HCT116 (cell line): ENCODE measurements around the gene ANTKMT. TPM values are rescaled to one million over a fixed set of nuclear protein-coding genes. Genes with fewer than 3 reads are reported as not detected.
A peak's percentile ranks its signal among the peaks of the same experiment; 100 is the strongest.

Source experiments
- ATAC-seq: fragments of 200-7000 bp; cut with Tn5 transposase; 2 replicates; pipeline ENCODE4 v1.9.1; 2020; ENCODE audit warnings: mild to moderate bottlenecking, moderate library complexity
- BruUV-seq: library from RNA; stranded (reverse); fragments of 400-500 nt; replicated peaks from 2 replicates; lab custom pipeline; 2021; lab: Mats Ljungman, UMichigan
- CTCF ChIA-PET: fragments of 300-600 bp; sonication (Branson Sonifier 250); formaldehyde crosslinking; loops from one replicate; lab custom pipeline; 2021; ENCODE audit warnings: antibody characterized with exemption; lab: Charles Lee
- POLR2A ChIA-PET: fragments of 300-600, 350-600 bp; sonication (Branson Sonifier 250); formaldehyde crosslinking; loops from one replicate; lab custom pipeline; 2021; ENCODE audit warnings: antibody characterized with exemption; lab: Charles Lee
- RAD21 ChIA-PET, 2 experiments: fragments of 300-600 bp; sonication (Branson Sonifier 250); formaldehyde crosslinking; loops; one replicate each; lab custom pipeline; 2023; ENCODE audit warnings: low total read pairs in 2 of 2; ENCODE audit not compliant: uncharacterized antibody in 2 of 2, unreplicated experiment in 2 of 2, low non-redundant PET in 1 of 2; lab: Charles Lee
- DNase-seq: peaks from one replicate; pipeline ENCODE4 v3.0.0-alpha.2; 2010; ENCODE audit warnings: low read depth, low spot score
- H2AFZ ChIP-seq: fragments of 200-600 bp; shearing (Covaris generic), sonication (generic); 2 replicates; pipeline ENCODE4 v1.6.1; 2017; ENCODE audit warnings: low read depth, mixed run types, mixed read lengths, antibody characterized with exemption, low read length; ENCODE audit not compliant: poor library complexity, severe bottlenecking
- H3K27ac ChIP-seq: 2 replicates; pipeline ENCODE4 v1.5.1; 2012; ENCODE audit warnings: low read depth, low read length
- H3K27me3 ChIP-seq: fragments of 200-600 bp; sonication (generic); 2 replicates; pipeline ENCODE4 v1.6.1; 2016; ENCODE audit warnings: mixed run types, low read length, mixed read lengths; ENCODE audit not compliant: insufficient read depth
- H3K36me3 ChIP-seq, 2 experiments: fragments of 200-500 bp in 1 of 2; fragments of 200-600 bp in 1 of 2; sonication (Bioruptor generic) in 1 of 2; sonication (generic) in 1 of 2; 2 replicates each; pipeline versions ENCODE4 v1.5.1 to v1.6.1; 2014 to 2016; ENCODE audit warnings: low read length in 2 of 2, inconsistent platforms in 1 of 2, mixed read lengths in 1 of 2, mixed run types in 1 of 2; ENCODE audit not compliant: insufficient read depth in 2 of 2, control insufficient read depth in 1 of 2
- H3K4me1 ChIP-seq, 2 experiments: fragments of 200-600 bp in 1 of 2; sonication (generic) in 1 of 2; 2 replicates each; pipeline versions ENCODE4 v1.5.1 to v1.6.1; 2012 to 2017; ENCODE audit warnings: low read length in 2 of 2, inconsistent platforms in 1 of 2, mild to moderate bottlenecking in 1 of 2, mixed read lengths in 1 of 2, mixed run types in 1 of 2, moderate library complexity in 1 of 2; ENCODE audit not compliant: insufficient read depth in 2 of 2, control insufficient read depth in 1 of 2
- H3K4me2 ChIP-seq: fragments of 200-600 bp; sonication (generic); 2 replicates; pipeline ENCODE4 v1.6.1; 2017; ENCODE audit warnings: mixed run types, low read length, mixed read lengths
- H3K4me3 ChIP-seq, 2 experiments: fragments of 200-600 bp in 1 of 2; sonication (generic) in 1 of 2; replicated peaks in 1 of 2; 2 replicates each; pipeline ENCODE4 v1.5.1; 2011 to 2016; ENCODE audit warnings: low read length in 2 of 2, control low read depth in 1 of 2, low read depth in 1 of 2, mild to moderate bottlenecking in 1 of 2, mixed read lengths in 1 of 2, mixed run types in 1 of 2
- H3K79me2 ChIP-seq: fragments of 200-600 bp; sonication (generic); 2 replicates; pipeline ENCODE4 v1.6.1; 2017; ENCODE audit warnings: mild to moderate bottlenecking, mixed run types, low read length, moderate library complexity, mixed read lengths; ENCODE audit not compliant: insufficient read depth
- H3K9ac ChIP-seq: fragments of 200-600 bp; sonication (generic); 2 replicates; pipeline ENCODE4 v1.6.1; 2016; ENCODE audit warnings: low read length, mixed read lengths
- H3K9me2 ChIP-seq: fragments of 200-600 bp; sonication (generic), shearing (Covaris generic); 2 replicates; pipeline ENCODE4 v1.6.1; 2017; ENCODE audit warnings: mixed run types, mild to moderate bottlenecking, moderate library complexity; ENCODE audit not compliant: insufficient read depth
- H3K9me3 ChIP-seq, 2 experiments: fragments of 200-500 bp in 1 of 2; fragments of 200-600 bp in 1 of 2; sonication (Bioruptor generic) in 1 of 2; sonication (generic) in 1 of 2; 2 replicates each; pipeline ENCODE4 v1.6.1; 2014 to 2017; ENCODE audit warnings: low read length in 2 of 2, mixed read lengths in 2 of 2, inconsistent platforms in 1 of 2, low read depth in 1 of 2, mild to moderate bottlenecking in 1 of 2, mixed run types in 1 of 2, moderate library complexity in 1 of 2; ENCODE audit not compliant: control insufficient read depth in 1 of 2, insufficient read depth in 1 of 2
- H4K20me1 ChIP-seq: fragments of 200-600 bp; sonication (generic), shearing (Covaris generic); 2 replicates; pipeline ENCODE4 v1.6.1; 2017; ENCODE audit warnings: mixed run types, mild to moderate bottlenecking, moderate library complexity; ENCODE audit not compliant: insufficient read depth
- CTCF ChIP-seq, 3 experiments: fragments of 200-600 bp in 1 of 3; sonication (generic) in 1 of 3; IDR thresholded peaks in 2 of 3; conservative IDR thresholded peaks in 1 of 3; 2 replicates each; pipeline ENCODE4 v1.5.1; 2012 to 2017; ENCODE audit warnings: low read depth in 2 of 3, low read length in 2 of 3, antibody characterized with exemption in 1 of 3, borderline replicate concordance in 1 of 3, control low read depth in 1 of 3, mild to moderate bottlenecking in 1 of 3, mixed read lengths in 1 of 3, mixed run types in 1 of 3, moderate library complexity in 1 of 3; ENCODE audit not compliant: insufficient read depth in 1 of 3
- JUND ChIP-seq: IDR thresholded peaks from 2 replicates; pipeline ENCODE4 v1.6.1; 2012
- REST ChIP-seq: IDR thresholded peaks from 2 replicates; pipeline ENCODE4 v1.6.1; 2012; ENCODE audit warnings: low read depth
- SP1 ChIP-seq: IDR thresholded peaks from 2 replicates; pipeline ENCODE4 v1.6.1; 2012; ENCODE audit warnings: low read depth
- SRF ChIP-seq: IDR thresholded peaks from 2 replicates; pipeline ENCODE4 v1.6.1; 2012; ENCODE audit warnings: low read depth
- TCF7L2 ChIP-seq: IDR thresholded peaks from 2 replicates; pipeline ENCODE4 v1.7.0; 2011; ENCODE audit warnings: borderline replicate concordance, inconsistent platforms; ENCODE audit not compliant: insufficient read depth, insufficient read length; ENCODE audit errors: extremely low read depth
- YY1 ChIP-seq: IDR thresholded peaks from 2 replicates; pipeline ENCODE4 v1.6.1; 2011; ENCODE audit warnings: low read length, low read depth, moderate library complexity, mild to moderate bottlenecking; ENCODE audit not compliant: insufficient replicate concordance; ENCODE audit errors: extremely low read depth
- ZFX ChIP-seq: fragments of 450-650 bp; IDR thresholded peaks from 2 replicates; pipeline ENCODE4 v1.6.1; 2017
- intact Hi-C: fragments of 100-400 bp; cut with micrococcal nuclease; formaldehyde crosslinking; loops from 2 replicates; pipeline ENCODE4 v1.10.0; 2022
- total RNA-seq: library from RNA; stranded (reverse); gene quantifications from one replicate; pipeline ENCODE4 v1.2.1, GENCODE V29; 2021; ENCODE audit not compliant: unreplicated experiment

Gene ANTKMT
- total RNA-seq, 1 experiment from 2014 or later, result 65.4 TPM

- DNase-seq (no peak), ATAC-seq (no peak)
- Histone ChIP-seq H3K9me3 (no peaks in the 10 kb centered on the region), H3K4me1 (peaks cover 0 to 14% of the 10 kb centered on the region in 2 experiments; a peak in 3 of 4 replicates), H3K4me3 (no peak overlapping the region), H3K79me2 (peaks cover 19% of the 10 kb centered on the region; the same call in 1 of the 2 replicates), H4K20me1 (no peaks in the 10 kb centered on the region), H3K9ac (no peak overlapping the region), H2AFZ (no peak overlapping the region), H3K4me2 (no peak overlapping the region), H3K9me2 (no peaks in the 10 kb centered on the region), H3K36me3 (peaks cover 6 to 13% of the 10 kb centered on the region in 2 experiments), H3K27me3 (no peaks in the 10 kb centered on the region), H3K27ac (0 out of 2 replicates have a peak overlapping the region, but pooled peaks have one; percentile 11)
- CTCF ChIA-PET, result no interaction called here
- RAD21 ChIA-PET, result interaction anchor here in 1 of 2 experiments (0.6 kb wide), 1 partner anchor 100 kb away, joined by 3 read pairs; no protein-coding TSS in a partner anchor
- TF ChIP-seq ZFX (no peak), REST (no peak), JUND (no peak), SRF (no peak), SP1 (no peak)
- POLR2A ChIA-PET, result interaction anchor here (0.6 to 1.4 kb wide), 2 partner anchors 9 to 13 kb away, joined by 3 read pairs; partner anchors contain the start of gene CIAO3
- intact Hi-C loops, result no loop called here
- BruUV-seq, result no TSS peak
Measured at GRCh38 chr16:732332-732731, 11.4 kb downstream of the ANTKMT start.

- CTCF ChIA-PET, result no interaction called here
- RAD21 ChIA-PET, result interaction anchor here in 1 of 2 experiments (0.6 kb wide), 1 partner anchor 99 kb away, joined by 3 read pairs; no protein-coding TSS in a partner anchor
- Histone ChIP-seq H4K20me1 (no peaks in the 10 kb centered on the region), H3K4me1 (peaks cover 0 to 13% of the 10 kb centered on the region in 2 experiments; a peak in 3 of 4 replicates), H3K27me3 (no peaks in the 10 kb centered on the region), H3K27ac (0 out of 2 replicates have a peak overlapping the region, but pooled peaks have one; percentile 11), H3K9me3 (no peaks in the 10 kb centered on the region), H2AFZ (no peak overlapping the region), H3K36me3 (peaks cover 6 to 16% of the 10 kb centered on the region in 2 experiments), H3K9me2 (no peaks in the 10 kb centered on the region), H3K4me2 (no peak overlapping the region), H3K79me2 (peaks cover 15% of the 10 kb centered on the region; the same call in 1 of the 2 replicates), H3K4me3 (no peak overlapping the region), H3K9ac (no peak overlapping the region)
- intact Hi-C loops, result no loop called here
- BruUV-seq, result no TSS peak
- DNase-seq (no peak), ATAC-seq (no peak)
- POLR2A ChIA-PET, result interaction anchor here (0.6 to 1.4 kb wide), 2 partner anchors 8 to 14 kb away, joined by 3 read pairs; partner anchors contain the start of gene CIAO3
- TF ChIP-seq TCF7L2, result no peak
- TF ChIP-seq CTCF (IDR thresholded peaks at IDR 0.05 in 2 of 3, conservative IDR thresholded peaks at IDR 0.05 in 1 of 3; ENCODE audit: borderline replicate concordance in 1 of 3, insufficient read depth in 1 of 3, low read depth in 2 of 3, low read length in 2 of 3), result peak in 2 of 3 experiments; percentile 38 to 44; a peak in 3 of 6 replicates
- TF ChIP-seq JUND, result no peak
- TF ChIP-seq YY1, result no peak
Measured at GRCh38 chr16:732936-733335, 12.0 kb downstream of the ANTKMT start.
